GM23338 (cell line): ENCODE results near the gene TMEM209. TPM values are rescaled to one million over a fixed set of nuclear protein-coding genes. Genes with fewer than 3 reads are reported as not detected.

Source experiments
- ATAC-seq: fragments of 200-7000 bp; cut with Tn5 transposase; 3 replicates; pipeline ENCODE4 v1.9.1; 2020
- DNase-seq: peaks from one replicate; pipeline ENCODE4 v3.0.0-alpha.2; 2015; ENCODE audit warnings: low spot score
- H2AFZ ChIP-seq: fragments of 200-600 bp; sonication (generic); 2 replicates; pipeline ENCODE4 v1.8.0; 2016; ENCODE audit warnings: antibody characterized with exemption, mild to moderate bottlenecking, moderate library complexity
- H3F3A ChIP-seq: fragments of 200-600 bp; sonication (generic); replicated peaks from 2 replicates; pipeline ENCODE4 v1.8.0; 2017; ENCODE audit warnings: antibody characterized with exemption, mixed run types, low read depth
- H3K27ac ChIP-seq: fragments of 200-600 bp; sonication (generic); 2 replicates; pipeline ENCODE4 v1.6.1; 2016; ENCODE audit warnings: low read depth
- H3K27me3 ChIP-seq: fragments of 200-600 bp; sonication (generic); 2 replicates; pipeline ENCODE4 v1.8.0; 2016; ENCODE audit warnings: mild to moderate bottlenecking, mixed run types, moderate library complexity; ENCODE audit not compliant: insufficient read depth
- H3K36me3 ChIP-seq: fragments of 200-600 bp; sonication (generic); 2 replicates; pipeline ENCODE4 v1.8.0; 2016; ENCODE audit warnings: mild to moderate bottlenecking; ENCODE audit not compliant: insufficient read depth
- H3K4me1 ChIP-seq: fragments of 200-600 bp; sonication (generic); 2 replicates; pipeline ENCODE4 v1.8.0; 2016; ENCODE audit warnings: mild to moderate bottlenecking, moderate library complexity; ENCODE audit not compliant: insufficient read depth
- H3K4me2 ChIP-seq: fragments of 200-600 bp; sonication (generic); 2 replicates; pipeline ENCODE4 v1.7.1; 2017; ENCODE audit warnings: mixed run types
- H3K4me3 ChIP-seq: fragments of 200-600 bp; sonication (generic); 2 replicates; pipeline ENCODE4 v1.6.1; 2016; ENCODE audit warnings: mixed run types
- H3K79me2 ChIP-seq: fragments of 200-600 bp; sonication (generic); replicated peaks from 2 replicates; pipeline ENCODE4 v1.8.0; 2017; ENCODE audit warnings: mild to moderate bottlenecking; ENCODE audit not compliant: insufficient read depth
- H3K9me2 ChIP-seq: fragments of 200-600 bp; sonication (generic); 2 replicates; pipeline ENCODE4 v1.8.0; 2017; ENCODE audit not compliant: insufficient read depth
- H4K20me1 ChIP-seq: fragments of 200-600 bp; sonication (generic); replicated peaks from 2 replicates; pipeline ENCODE4 v1.8.0; 2017; ENCODE audit warnings: mild to moderate bottlenecking; ENCODE audit not compliant: insufficient read depth
- H3K27ac Mint-ChIP-seq: 2 replicates; pipeline ENCODE4 v1.8.0; 2020; ENCODE audit warnings: inconsistent platforms, mild to moderate bottlenecking, moderate library complexity, mixed read lengths
- H3K27me3 Mint-ChIP-seq: 3 replicates; pipeline ENCODE4 v1.8.0; 2022; ENCODE audit warnings: low read depth, mild to moderate bottlenecking, moderate library complexity, mixed read lengths, inconsistent platforms; ENCODE audit not compliant: insufficient read depth, poor library complexity
- H3K36me3 Mint-ChIP-seq: 3 replicates; pipeline ENCODE4 v1.8.0; 2021; ENCODE audit warnings: low read depth, mild to moderate bottlenecking, inconsistent platforms, moderate library complexity, mixed read lengths
- H3K4me1 Mint-ChIP-seq: 3 replicates; pipeline ENCODE4 v1.8.0; 2020; ENCODE audit warnings: mild to moderate bottlenecking, inconsistent platforms, mixed read lengths
- H3K4me3 Mint-ChIP-seq: 3 replicates; pipeline ENCODE4 v1.8.0; 2021; ENCODE audit warnings: moderate library complexity, mild to moderate bottlenecking, inconsistent platforms, mixed read lengths
- H3K9me3 Mint-ChIP-seq: 3 replicates; pipeline ENCODE4 v1.8.0; 2020; ENCODE audit warnings: moderate library complexity, mild to moderate bottlenecking, inconsistent platforms, mixed read lengths
- CREB1 ChIP-seq: fragments of 250-450 bp; sonication (Bioruptor Pico); IDR thresholded peaks from 2 replicates; pipeline ENCODE4 v1.5.0; 2020; ENCODE audit warnings: low read depth, mild to moderate bottlenecking, moderate library complexity
- ETS1 ChIP-seq: IDR thresholded peaks from 2 replicates; pipeline ENCODE4 v1.6.1; 2016; ENCODE audit warnings: antibody characterized with exemption
- EZH2phosphoT487 ChIP-seq: fragments of 200-600 bp; sonication (generic); IDR thresholded peaks from one replicate; pipeline ENCODE4 v1.8.1; 2018; ENCODE audit warnings: antibody characterized with exemption; ENCODE audit not compliant: unreplicated experiment
- JUNB ChIP-seq: IDR thresholded peaks from one replicate; pipeline ENCODE4 v1.6.1; 2016; ENCODE audit warnings: antibody characterized with exemption; ENCODE audit not compliant: unreplicated experiment
- NANOG ChIP-seq: IDR thresholded peaks from 2 replicates; pipeline ENCODE4 v1.6.1; 2016; ENCODE audit warnings: antibody characterized with exemption, borderline replicate concordance
- STAT1 ChIP-seq: IDR thresholded peaks from one replicate; pipeline ENCODE4 v1.6.1; 2016; ENCODE audit warnings: antibody characterized with exemption; ENCODE audit not compliant: unreplicated experiment
- ZNF462 ChIP-seq: fragments of 250-450 bp; sonication (Bioruptor Pico); IDR thresholded peaks from 2 replicates; pipeline ENCODE4 v1.5.0; 2020; ENCODE audit warnings: mild to moderate bottlenecking, moderate library complexity
- polyA plus RNA-seq: library from polyadenylated mRNA; unstranded; fragments of >200 nt; fragmentation: Nextera tagmentation; extraction: Ambion mirVana; gene quantifications from 2 replicates; pipeline ENCODE4 v1.2.1, GENCODE V29; 2016
- total RNA-seq: library from RNA; depleted of rRNA; stranded (reverse); fragments of >200 nt; shearing (Covaris generic); gene quantifications from 2 replicates; pipeline ENCODE4 v1.2.3, GENCODE V29; 2014

TMEM209 gene
- total and polyA plus RNA-seq, 2 experiments from 2014 or later = 18.6 to 26.2 TPM

- no peak for TF ChIP-seq ETS1
- no peak for TF ChIP-seq JUNB
- no peak for TF ChIP-seq CREB1 (CRISPR knock-in tag)
- no peak for TF ChIP-seq STAT1
- no peak for TF ChIP-seq NANOG
These were observed 86.4 kb downstream of the TMEM209 start (continued) for GRCh38 chr7:130118801-130119200.

GRCh38 chr7:130118294-130118693 lies 86.9 kb downstream of the TMEM209 start:
- no peaks in the 10 kb centered on the region for H3K9me2 ChIP-seq
- no peaks in the 10 kb centered on the region for H3K4me1 Mint-ChIP-seq
- no peak overlapping the region for H3K4me3 Mint-ChIP-seq
- H3K27ac Mint-ChIP-seq = no peak overlapping the region
- H4K20me1 ChIP-seq = no peaks in the 10 kb centered on the region
- TF ChIP-seq ETS1 (no peak), EZH2phosphoT487 (no peak), ZNF462 (no peak)
- H3K4me1 ChIP-seq = no peaks in the 10 kb centered on the region
- no peaks in the 10 kb centered on the region for H3K9me3 Mint-ChIP-seq
- no peaks in the 10 kb centered on the region for H3F3A ChIP-seq
- ATAC-seq = no peak
- H3K27me3 Mint-ChIP-seq = no peaks in the 10 kb centered on the region
- H3K36me3 ChIP-seq = no peaks in the 10 kb centered on the region; the same call in 1 of the 2 replicates
- H3K4me3 ChIP-seq = no peak overlapping the region
- H3K4me2 ChIP-seq = no peak overlapping the region
- H2AFZ ChIP-seq = no peak overlapping the region
- peaks cover 21% of the 10 kb centered on the region for H3K36me3 Mint-ChIP-seq
- H3K27me3 ChIP-seq = no peaks in the 10 kb centered on the region
- no peaks in the 10 kb centered on the region for H3K79me2 ChIP-seq
- H3K27ac ChIP-seq = no peak overlapping the region
- DNase-seq = no peak
